K562 (cell line): ENCODE data around the gene NXPH4. TPM values are rescaled to one million over a fixed set of nuclear protein-coding genes. Genes with fewer than 3 reads are reported as not detected.

Experiments used
- ATAC-seq: fragments of 200-7000 bp; cut with Tn5 transposase; 3 replicates; pipeline ENCODE4 v1.9.1; 2020; ENCODE audit warnings: moderate library complexity
- BruUV-seq: library from RNA; stranded (reverse); fragments of 400-500 nt; replicated peaks from 2 replicates; lab custom pipeline; 2021; lab: Mats Ljungman, UMichigan
- CTCF ChIA-PET: fragments of 300-600 bp; formaldehyde crosslinking; extraction: SDS; loops from one replicate; lab custom pipeline; 2021; ENCODE audit warnings: low intra/inter-chr PET ratio; lab: Yijun Ruan, JAX
- POLR2A ChIA-PET: fragments of 300-600, 350-650 bp; sonication (Branson Sonifier 250); formaldehyde crosslinking; extraction: SDS; loops from one replicate; lab custom pipeline; 2021; ENCODE audit warnings: antibody characterized with exemption, inconsistent platforms; lab: Yijun Ruan, JAX
- DNase-seq, 4 experiments: peaks; one replicate each; pipeline versions ENCODE4 v3.0.0 to v3.0.0-alpha.2; 2011 to 2018; ENCODE audit warnings: low spot score in 3 of 4, mixed read lengths in 3 of 4; ENCODE audit errors: extremely low read depth in 1 of 4
- FAIRE-seq: peaks from 2 replicates; lab custom pipeline; 2011; peaks lifted over from hg19 to GRCh38; lab: Jason Lieb, UNC
- H2AFZ ChIP-seq: 2 replicates; pipeline ENCODE4 v1.6.0; 2011; ENCODE audit warnings: low read depth, low read length, control low read depth, inconsistent platforms
- H3K27ac ChIP-seq: fragments of 200-600 bp; 3 replicates; pipeline ENCODE4 v1.8.0; 2011; ENCODE audit warnings: low read depth, mild to moderate bottlenecking, control low read depth, inconsistent platforms, low read length, moderate library complexity, mixed read lengths; ENCODE audit errors: extremely low read depth
- H3K27me3 ChIP-seq, 2 experiments: fragments of 300-600 bp in 1 of 2; 2 replicates in 1 of 2; 3 replicates in 1 of 2; pipeline versions ENCODE4 v1.6.0 to v1.8.0; 2011; ENCODE audit warnings: inconsistent platforms in 2 of 2, low read length in 2 of 2, mild to moderate bottlenecking in 1 of 2, mixed read lengths in 1 of 2, moderate library complexity in 1 of 2; ENCODE audit not compliant: control insufficient read depth in 2 of 2, insufficient read depth in 2 of 2
- H3K36me3 ChIP-seq: fragments of 300-600 bp; 3 replicates; pipeline ENCODE4 v1.8.0; 2011; ENCODE audit warnings: mild to moderate bottlenecking, low read length, inconsistent platforms; ENCODE audit not compliant: control insufficient read depth, insufficient read depth
- H3K4me1 ChIP-seq, 2 experiments: fragments of 200-600 bp in 1 of 2; replicated peaks in 1 of 2; 2 replicates in 1 of 2; 3 replicates in 1 of 2; pipeline versions ENCODE4 v1.5.1 to v1.8.0; 2011; ENCODE audit warnings: inconsistent platforms in 2 of 2, low read length in 2 of 2, mild to moderate bottlenecking in 1 of 2, mixed read lengths in 1 of 2, moderate library complexity in 1 of 2; ENCODE audit not compliant: control insufficient read depth in 2 of 2, insufficient read depth in 2 of 2
- H3K4me2 ChIP-seq: 2 replicates; pipeline ENCODE4 v1.6.1; 2011; ENCODE audit warnings: low read length, control low read depth, inconsistent platforms, mixed read lengths; ENCODE audit not compliant: insufficient read depth
- H3K4me3 ChIP-seq: fragments of 200-600 bp; sonication (generic), shearing (Covaris generic); 2 replicates; pipeline ENCODE4 v1.5.1; 2016; ENCODE audit warnings: control low read depth, inconsistent platforms
- H3K79me2 ChIP-seq: fragments of 200-600 bp; 3 replicates; pipeline ENCODE4 v1.8.0; 2011; ENCODE audit warnings: low read length, inconsistent platforms; ENCODE audit not compliant: control insufficient read depth, insufficient read depth
- H3K9ac ChIP-seq, 2 experiments: 2 replicates each; pipeline versions ENCODE4 v1.6.0 to v1.6.1; 2011; ENCODE audit warnings: low read depth in 2 of 2, low read length in 2 of 2, control low read depth in 1 of 2, inconsistent platforms in 1 of 2, mild to moderate bottlenecking in 1 of 2, mixed read lengths in 1 of 2; ENCODE audit not compliant: insufficient read depth in 1 of 2
- H3K9me1 ChIP-seq: one replicate; pipeline ENCODE4 v1.6.0; 2011; ENCODE audit warnings: inconsistent platforms, mild to moderate bottlenecking, low read length, moderate library complexity; ENCODE audit not compliant: control insufficient read depth, insufficient read depth
- H3K9me3 ChIP-seq: replicated peaks from 2 replicates; pipeline ENCODE4 v1.5.1; 2011; ENCODE audit warnings: low read depth, low read length, inconsistent platforms; ENCODE audit not compliant: control insufficient read depth, insufficient read depth
- H4K20me1 ChIP-seq: replicated peaks from 2 replicates; pipeline ENCODE4 v1.6.1; 2011; ENCODE audit warnings: low read length, inconsistent platforms, mixed read lengths; ENCODE audit not compliant: control insufficient read depth, insufficient read depth
- FOS ChIP-seq: IDR thresholded peaks from 3 replicates; pipeline ENCODE4 v1.6.1; 2011; ENCODE audit not compliant: insufficient read length; ENCODE audit errors: extremely low read depth
- NCOA4 ChIP-seq: fragments of 450-650 bp; IDR thresholded peaks from 2 replicates; pipeline ENCODE4 v1.6.1; 2018; ENCODE audit warnings: mild to moderate bottlenecking; ENCODE audit not compliant: partially characterized antibody
- PHB ChIP-seq: fragments of 250-450 bp; sonication (Bioruptor Pico); IDR thresholded peaks from 2 replicates; pipeline ENCODE4 v1.5.0; 2021
- PRPF4 ChIP-seq: fragments of 200-400 bp; formaldehyde crosslinking; IDR thresholded peaks from one replicate; pipeline ENCODE4 v1.6.1; 2017; ENCODE audit warnings: low read length, low read depth, mild to moderate bottlenecking; ENCODE audit not compliant: insufficient read depth, poor library complexity, severe bottlenecking
- SMARCA5 ChIP-seq: fragments of 450-650 bp; IDR thresholded peaks from 2 replicates; pipeline ENCODE4 v1.6.1; 2016
- XRCC5 ChIP-seq: fragments of 200-400 bp; formaldehyde crosslinking; IDR thresholded peaks from 2 replicates; pipeline ENCODE4 v1.6.1; 2017; ENCODE audit warnings: low read depth, mild to moderate bottlenecking, low read length
- WGBS: fragments of 100-300 bp; shearing (Covaris generic); methylation state at CpG from one replicate; pipeline ENCODE4 v1.1.6; 2016; ENCODE audit warnings: low coverage, mixed read lengths; ENCODE audit not compliant: insufficient coverage; ENCODE audit errors: missing lambda C conversion rate; 5-methylcytosine and 5-hydroxymethylcytosine counted together
- in situ Hi-C: fragments of 300-500 bp; cut with MboI; formaldehyde crosslinking; loops from 4 replicates; pipeline ENCODE4 v1.15.0; 2018; ENCODE audit warnings: inconsistent platforms, mixed read lengths
- intact Hi-C: fragments of 100-400 bp; cut with micrococcal nuclease; formaldehyde crosslinking; loops from 2 replicates; pipeline ENCODE4 v1.14.2; 2022
- polyA plus RNA-seq, 8 experiments: library from polyadenylated mRNA; depleted of rRNA in 4 of 8; stranded (reverse) in 5 of 8; unstranded in 3 of 8; fragments of >200 nt; fragmentation: Nextera tagmentation in 2 of 8; fragmentation: Illumina TruSeq in 1 of 8; extraction: Ambion mirVana in 2 of 8; extraction: Trizol in 1 of 8; gene quantifications; 2 replicates each; pipeline versions ENCODE4 v1.2.1 to v1.2.3, GENCODE V29; 2011 to 2014; ENCODE audit warnings: inconsistent platforms in 1 of 8, missing spikeins in 1 of 8
- total RNA-seq, 7 experiments: library from RNA; depleted of rRNA in 6 of 7; stranded (reverse); fragments of >200 nt in 6 of 7; fragmentation: Illumina TruSeq in 2 of 7; extraction: Trizol in 2 of 7; gene quantifications; 2 replicates each; pipeline versions ENCODE4 v1.2.1 to v1.2.3, GENCODE V29; 2011 to 2021; ENCODE audit warnings: low replicate concordance in 1 of 7
- TF ChIP-seq, protein P1 (sequence below), 2 experiments: IDR thresholded peaks in 1 of 2; conservative IDR thresholded peaks in 1 of 2; 2 replicates each; pipeline ENCODE4 v1.6.1; 2016; ENCODE audit warnings: low read depth in 2 of 2, mild to moderate bottlenecking in 1 of 2, missing compliant biosample characterization in 1 of 2, missing genetic modification characterization in 1 of 2, moderate library complexity in 1 of 2
- TF ChIP-seq, protein P2 (sequence below): fragments of 250-450 bp; sonication (Bioruptor Pico); IDR thresholded peaks from 2 replicates; pipeline ENCODE4 v1.4.0; 2020; ENCODE audit warnings: mild to moderate bottlenecking

NXPH4 gene
- total and polyA plus RNA-seq, 9 of the 15 experiments (the other 6 are each of a cell fraction or from before 2014, with no cell fraction given): 0.49 to 2.7 (median 1.1) TPM; not detected in 4

DNA sequence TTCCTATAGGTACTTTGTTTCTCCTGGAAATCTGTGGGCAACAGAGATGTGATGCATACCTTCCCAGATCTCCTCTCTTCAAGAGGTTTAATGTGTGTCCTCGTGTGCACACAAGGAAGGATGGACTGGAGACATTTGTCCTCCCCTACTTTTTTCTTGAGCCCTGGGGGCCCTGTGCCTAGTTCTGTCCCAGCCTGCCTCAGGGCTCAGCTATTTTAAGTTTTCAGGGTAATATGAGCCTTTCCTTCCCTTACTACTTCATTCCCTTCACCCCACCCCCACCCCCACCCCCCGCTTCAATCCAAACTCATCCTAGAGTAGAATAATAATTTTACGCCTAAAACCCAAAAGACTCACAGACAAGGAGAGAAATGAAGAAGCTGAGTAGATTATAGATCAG, 33.9 kb downstream of the NXPH4 start:
- TF ChIP-seq, protein P1, sequence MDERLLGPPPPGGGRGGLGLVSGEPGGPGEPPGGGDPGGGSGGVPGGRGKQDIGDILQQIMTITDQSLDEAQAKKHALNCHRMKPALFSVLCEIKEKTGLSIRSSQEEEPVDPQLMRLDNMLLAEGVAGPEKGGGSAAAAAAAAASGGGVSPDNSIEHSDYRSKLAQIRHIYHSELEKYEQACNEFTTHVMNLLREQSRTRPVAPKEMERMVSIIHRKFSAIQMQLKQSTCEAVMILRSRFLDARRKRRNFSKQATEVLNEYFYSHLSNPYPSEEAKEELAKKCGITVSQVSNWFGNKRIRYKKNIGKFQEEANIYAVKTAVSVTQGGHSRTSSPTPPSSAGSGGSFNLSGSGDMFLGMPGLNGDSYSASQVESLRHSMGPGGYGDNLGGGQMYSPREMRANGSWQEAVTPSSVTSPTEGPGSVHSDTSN (CRISPR knock-in tag; IDR thresholded peaks at IDR 0.05; ENCODE audit: low read depth): no peak
- TF ChIP-seq, protein P1 (tag; conservative IDR thresholded peaks at IDR 0.05; ENCODE audit: low read depth): no peak
- TF ChIP-seq FOS (no peak), XRCC5 (no peak), PHB (no peak), PRPF4 (no peak), SMARCA5 (no peak), NCOA4 (no peak)
- TF ChIP-seq, protein P2, sequence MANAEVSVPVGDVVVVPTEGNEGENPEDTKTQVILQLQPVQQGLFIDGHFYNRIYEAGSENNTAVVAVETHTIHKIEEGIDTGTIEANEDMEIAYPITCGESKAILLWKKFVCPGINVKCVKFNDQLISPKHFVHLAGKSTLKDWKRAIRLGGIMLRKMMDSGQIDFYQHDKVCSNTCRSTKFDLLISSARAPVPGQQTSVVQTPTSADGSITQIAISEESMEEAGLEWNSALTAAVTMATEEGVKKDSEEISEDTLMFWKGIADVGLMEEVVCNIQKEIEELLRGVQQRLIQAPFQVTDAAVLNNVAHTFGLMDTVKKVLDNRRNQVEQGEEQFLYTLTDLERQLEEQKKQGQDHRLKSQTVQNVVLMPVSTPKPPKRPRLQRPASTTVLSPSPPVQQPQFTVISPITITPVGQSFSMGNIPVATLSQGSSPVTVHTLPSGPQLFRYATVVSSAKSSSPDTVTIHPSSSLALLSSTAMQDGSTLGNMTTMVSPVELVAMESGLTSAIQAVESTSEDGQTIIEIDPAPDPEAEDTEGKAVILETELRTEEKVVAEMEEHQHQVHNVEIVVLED (CRISPR knock-in tag): no peak
- CTCF ChIA-PET: no interaction called here
- FAIRE-seq (no peak), DNase-seq (no peak), ATAC-seq (no peak)
- Histone ChIP-seq H3K27me3 (no peaks in the 10 kb centered on the region), H3K79me2 (no peaks in the 10 kb centered on the region), H3K9ac (no peak overlapping the region), H3K9me1 (no peaks in the 10 kb centered on the region), H3K36me3 (no peaks in the 10 kb centered on the region; the same call in 2 of the 3 replicates), H3K9me3 (no peaks in the 10 kb centered on the region), H3K4me1 (peaks cover 7 to 10% of the 10 kb centered on the region in 2 experiments; a peak in 4 of 5 replicates), H3K4me3 (no peak overlapping the region), H3K4me2 (no peak overlapping the region), H4K20me1 (no peaks in the 10 kb centered on the region), H3K27ac (no peak overlapping the region), H2AFZ (no peak overlapping the region)
- in situ Hi-C loops: no loop called here
- POLR2A ChIA-PET: interaction anchor here (0.9 to 1.7 kb wide), 3 partner anchors 10 to 64 kb away, joined by 3 read pairs; no protein-coding TSS in a partner anchor
- intact Hi-C loops: no loop called here
- 81% methylated on average over 3 of the region's 3 CpGs for WGBS
- no TSS peak for BruUV-seq
